HepG2 (cell line): ENCODE data around the gene GYG1. TPM values are rescaled to one million over a fixed set of nuclear protein-coding genes. Genes with fewer than 3 reads are reported as not detected.

Source experiments
- ADNP ChIP-seq: sonication (generic); formaldehyde crosslinking; IDR thresholded peaks from 2 replicates; pipeline ENCODE4 v1.4.0; 2020; ENCODE audit warnings: missing genetic modification reagents
- CBFB ChIP-seq: sonication (generic); formaldehyde crosslinking; IDR thresholded peaks from 2 replicates; pipeline ENCODE4 v1.4.0; 2020; ENCODE audit warnings: missing genetic modification reagents
- CEBPG ChIP-seq: IDR thresholded peaks from 2 replicates; pipeline ENCODE4 v1.6.1; 2016
- DR1 ChIP-seq: sonication (generic); formaldehyde crosslinking; IDR thresholded peaks from 2 replicates; pipeline ENCODE4 v1.8.0; 2021; ENCODE audit warnings: mild to moderate bottlenecking, missing genetic modification reagents, inconsistent platforms
- FOSL1 ChIP-seq: sonication (generic); formaldehyde crosslinking; IDR thresholded peaks from 2 replicates; pipeline ENCODE4 v1.9.0; 2021; ENCODE audit warnings: missing genetic modification reagents, borderline replicate concordance
- HNRNPK ChIP-seq: fragments of 200-400 bp; formaldehyde crosslinking; IDR thresholded peaks from 2 replicates; pipeline ENCODE4 v1.6.1; 2018; ENCODE audit warnings: low read length, low read depth, moderate library complexity, mild to moderate bottlenecking; ENCODE audit not compliant: poor library complexity, severe bottlenecking
- IRF9 ChIP-seq: sonication (generic); formaldehyde crosslinking; IDR thresholded peaks from 2 replicates; pipeline ENCODE4 v1.8.0; 2022; ENCODE audit warnings: missing genetic modification reagents, mild to moderate bottlenecking, borderline replicate concordance
- KAT2B ChIP-seq: fragments of 150-350 bp; IDR thresholded peaks from 2 replicates; pipeline ENCODE4 v1.6.1; 2014; ENCODE audit warnings: low read depth, low read length, borderline replicate concordance
- MAFF ChIP-seq: IDR thresholded peaks from 2 replicates; pipeline ENCODE4 v1.6.1; 2011; ENCODE audit warnings: low read depth, low read length, improper control_type of control experiment
- MAZ ChIP-seq, 2 experiments: sonication (generic) in 1 of 2; formaldehyde crosslinking in 1 of 2; IDR thresholded peaks; 2 replicates each; pipeline versions ENCODE4 v1.5.0 to v1.6.1; 2012 to 2020; ENCODE audit warnings: low read depth in 2 of 2, mild to moderate bottlenecking in 2 of 2, borderline replicate concordance in 1 of 2, improper control_type of control experiment in 1 of 2, low read length in 1 of 2, missing genetic modification reagents in 1 of 2, moderate library complexity in 1 of 2
- MEIS1 ChIP-seq: sonication (generic); formaldehyde crosslinking; IDR thresholded peaks from 2 replicates; pipeline ENCODE4 v1.9.0; 2021; ENCODE audit warnings: mild to moderate bottlenecking, missing genetic modification reagents, moderate library complexity, borderline replicate concordance
- MTERF4 ChIP-seq: sonication (generic); formaldehyde crosslinking; IDR thresholded peaks from 2 replicates; pipeline ENCODE4 v1.8.0; 2023; ENCODE audit warnings: mild to moderate bottlenecking, missing genetic modification reagents
- MTF2 ChIP-seq: sonication (generic); formaldehyde crosslinking; IDR thresholded peaks from 2 replicates; pipeline ENCODE4 v1.5.0; 2020; ENCODE audit warnings: missing genetic modification reagents, borderline replicate concordance
- PHF21A ChIP-seq: sonication (generic); formaldehyde crosslinking; IDR thresholded peaks from 2 replicates; pipeline ENCODE4 v1.5.0; 2020; ENCODE audit warnings: mild to moderate bottlenecking, missing genetic modification reagents
- ZNF639 ChIP-seq: conservative IDR thresholded peaks from 2 replicates; pipeline ENCODE4 v1.6.1; 2018; ENCODE audit warnings: missing genetic modification reagents
- polyA plus RNA-seq, 8 experiments: library from polyadenylated mRNA; depleted of rRNA in 3 of 8; stranded (reverse) in 7 of 8; unstranded in 1 of 8; fragments of >200 nt; fragmentation: Illumina TruSeq in 4 of 8; extraction: Trizol in 4 of 8; gene quantifications; 2 replicates each; pipeline versions ENCODE4 v1.2.1 to v1.2.3, GENCODE V29; 2011 to 2016; ENCODE audit warnings: low read depth in 4 of 8, missing spikeins in 1 of 8, mixed read lengths in 1 of 8; ENCODE audit not compliant: insufficient read depth in 1 of 8
- total RNA-seq, 5 experiments: library from RNA; depleted of rRNA; stranded (reverse); fragments of >200 nt; fragmentation: Illumina TruSeq; extraction: Trizol; gene quantifications; 2 replicates each; pipeline ENCODE4 v1.2.3, GENCODE V29; 2016; ENCODE audit warnings: low read depth in 1 of 5
- TF ChIP-seq, protein P1 (sequence below): sonication (generic); formaldehyde crosslinking; conservative IDR thresholded peaks from 2 replicates; pipeline ENCODE4 v1.4.0; 2020; ENCODE audit warnings: missing genetic modification reagents
- TF ChIP-seq, protein P2 (sequence below): IDR thresholded peaks from 2 replicates; pipeline ENCODE4 v1.4.0; 2020; ENCODE audit warnings: mild to moderate bottlenecking, missing genetic modification reagents
- TF ChIP-seq, protein P3 (sequence below): sonication (generic); formaldehyde crosslinking; IDR thresholded peaks from 2 replicates; pipeline ENCODE4 v1.5.0; 2020; ENCODE audit warnings: missing genetic modification reagents

GYG1 gene
- total and polyA plus RNA-seq, 2 of the 13 experiments (the other 11 are each of a cell fraction or from before 2014, with no cell fraction given) = 15.7 to 28.1 TPM

- TF ChIP-seq KAT2B = no peak
- peak; percentile 32; the same call in 1 of the 2 replicates for TF ChIP-seq MEIS1 (CRISPR knock-in tag)
- TF ChIP-seq MTF2 (CRISPR knock-in tag) = no peak
- no peak for TF ChIP-seq MAZ (IDR thresholded peaks at IDR 0.05; ENCODE audit: borderline replicate concordance, low read depth, low read length)
- no peak for TF ChIP-seq MAZ (CRISPR knock-in tag; IDR thresholded peaks at IDR 0.05; ENCODE audit: low read depth)
- peak; percentile 35; the same call in 1 of the 2 replicates for TF ChIP-seq FOSL1 (CRISPR knock-in tag)
- TF ChIP-seq, protein P1, sequence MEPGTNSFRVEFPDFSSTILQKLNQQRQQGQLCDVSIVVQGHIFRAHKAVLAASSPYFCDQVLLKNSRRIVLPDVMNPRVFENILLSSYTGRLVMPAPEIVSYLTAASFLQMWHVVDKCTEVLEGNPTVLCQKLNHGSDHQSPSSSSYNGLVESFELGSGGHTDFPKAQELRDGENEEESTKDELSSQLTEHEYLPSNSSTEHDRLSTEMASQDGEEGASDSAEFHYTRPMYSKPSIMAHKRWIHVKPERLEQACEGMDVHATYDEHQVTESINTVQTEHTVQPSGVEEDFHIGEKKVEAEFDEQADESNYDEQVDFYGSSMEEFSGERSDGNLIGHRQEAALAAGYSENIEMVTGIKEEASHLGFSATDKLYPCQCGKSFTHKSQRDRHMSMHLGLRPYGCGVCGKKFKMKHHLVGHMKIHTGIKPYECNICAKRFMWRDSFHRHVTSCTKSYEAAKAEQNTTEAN = no peak; the same call in 1 of the 2 replicates
- no peak for TF ChIP-seq MAFF
- peak; percentile 52; the same call in 1 of the 2 replicates for TF ChIP-seq PHF21A
- TF ChIP-seq, protein P2, sequence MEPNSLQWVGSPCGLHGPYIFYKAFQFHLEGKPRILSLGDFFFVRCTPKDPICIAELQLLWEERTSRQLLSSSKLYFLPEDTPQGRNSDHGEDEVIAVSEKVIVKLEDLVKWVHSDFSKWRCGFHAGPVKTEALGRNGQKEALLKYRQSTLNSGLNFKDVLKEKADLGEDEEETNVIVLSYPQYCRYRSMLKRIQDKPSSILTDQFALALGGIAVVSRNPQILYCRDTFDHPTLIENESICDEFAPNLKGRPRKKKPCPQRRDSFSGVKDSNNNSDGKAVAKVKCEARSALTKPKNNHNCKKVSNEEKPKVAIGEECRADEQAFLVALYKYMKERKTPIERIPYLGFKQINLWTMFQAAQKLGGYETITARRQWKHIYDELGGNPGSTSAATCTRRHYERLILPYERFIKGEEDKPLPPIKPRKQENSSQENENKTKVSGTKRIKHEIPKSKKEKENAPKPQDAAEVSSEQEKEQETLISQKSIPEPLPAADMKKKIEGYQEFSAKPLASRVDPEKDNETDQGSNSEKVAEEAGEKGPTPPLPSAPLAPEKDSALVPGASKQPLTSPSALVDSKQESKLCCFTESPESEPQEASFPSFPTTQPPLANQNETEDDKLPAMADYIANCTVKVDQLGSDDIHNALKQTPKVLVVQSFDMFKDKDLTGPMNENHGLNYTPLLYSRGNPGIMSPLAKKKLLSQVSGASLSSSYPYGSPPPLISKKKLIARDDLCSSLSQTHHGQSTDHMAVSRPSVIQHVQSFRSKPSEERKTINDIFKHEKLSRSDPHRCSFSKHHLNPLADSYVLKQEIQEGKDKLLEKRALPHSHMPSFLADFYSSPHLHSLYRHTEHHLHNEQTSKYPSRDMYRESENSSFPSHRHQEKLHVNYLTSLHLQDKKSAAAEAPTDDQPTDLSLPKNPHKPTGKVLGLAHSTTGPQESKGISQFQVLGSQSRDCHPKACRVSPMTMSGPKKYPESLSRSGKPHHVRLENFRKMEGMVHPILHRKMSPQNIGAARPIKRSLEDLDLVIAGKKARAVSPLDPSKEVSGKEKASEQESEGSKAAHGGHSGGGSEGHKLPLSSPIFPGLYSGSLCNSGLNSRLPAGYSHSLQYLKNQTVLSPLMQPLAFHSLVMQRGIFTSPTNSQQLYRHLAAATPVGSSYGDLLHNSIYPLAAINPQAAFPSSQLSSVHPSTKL (CRISPR knock-in tag) = peak; percentile 90; the same call in 1 of the 2 replicates
- TF ChIP-seq ZNF639 (CRISPR knock-in tag) = no peak
- TF ChIP-seq MTERF4 (CRISPR knock-in tag) = no peak
- TF ChIP-seq HNRNPK = no peak
- TF ChIP-seq CBFB = 0 out of 2 replicates have a peak, but pooled peaks have one; percentile 30
- TF ChIP-seq CEBPG = peak; percentile 45; the same call in 1 of the 2 replicates
- TF ChIP-seq DR1 (CRISPR knock-in tag) = no peak
- no peak for TF ChIP-seq ADNP (CRISPR knock-in tag)
- no peak for TF ChIP-seq IRF9
- TF ChIP-seq, protein P3, sequence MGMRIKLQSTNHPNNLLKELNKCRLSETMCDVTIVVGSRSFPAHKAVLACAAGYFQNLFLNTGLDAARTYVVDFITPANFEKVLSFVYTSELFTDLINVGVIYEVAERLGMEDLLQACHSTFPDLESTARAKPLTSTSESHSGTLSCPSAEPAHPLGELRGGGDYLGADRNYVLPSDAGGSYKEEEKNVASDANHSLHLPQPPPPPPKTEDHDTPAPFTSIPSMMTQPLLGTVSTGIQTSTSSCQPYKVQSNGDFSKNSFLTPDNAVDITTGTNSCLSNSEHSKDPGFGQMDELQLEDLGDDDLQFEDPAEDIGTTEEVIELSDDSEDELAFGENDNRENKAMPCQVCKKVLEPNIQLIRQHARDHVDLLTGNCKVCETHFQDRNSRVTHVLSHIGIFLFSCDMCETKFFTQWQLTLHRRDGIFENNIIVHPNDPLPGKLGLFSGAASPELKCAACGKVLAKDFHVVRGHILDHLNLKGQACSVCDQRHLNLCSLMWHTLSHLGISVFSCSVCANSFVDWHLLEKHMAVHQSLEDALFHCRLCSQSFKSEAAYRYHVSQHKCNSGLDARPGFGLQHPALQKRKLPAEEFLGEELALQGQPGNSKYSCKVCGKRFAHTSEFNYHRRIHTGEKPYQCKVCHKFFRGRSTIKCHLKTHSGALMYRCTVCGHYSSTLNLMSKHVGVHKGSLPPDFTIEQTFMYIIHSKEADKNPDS (CRISPR knock-in tag) = no peak
Observed at GRCh38 chr3:149010504-149010951, 19.2 kb downstream of the GYG1 start (continued).
